Neutrophil (primary cell): ENCODE results near the gene TLK2.

ENCODE experiments used
- H3K27ac ChIP-seq: fragments of 200-600 bp; sonication (generic); 2 replicates; pipeline ENCODE4 v1.5.1; 2016; ENCODE audit warnings: mild to moderate bottlenecking, moderate library complexity
- H3K27me3 ChIP-seq: fragments of 200-600 bp; sonication (generic); 2 replicates; pipeline ENCODE4 v1.6.0; 2016; ENCODE audit warnings: mild to moderate bottlenecking
- H3K36me3 ChIP-seq: fragments of 200-600 bp; sonication (generic); 2 replicates; pipeline ENCODE4 v1.5.1; 2017
- H3K4me1 ChIP-seq, 2 experiments: fragments of 200-600 bp in 1 of 2; sonication (generic) in 1 of 2; 1 replicate in 1 of 2; 2 replicates in 1 of 2; pipeline versions ENCODE4 v1.5.1 to v1.6.1; 2013 to 2016; ENCODE audit warnings: low read depth in 1 of 2, low read length in 1 of 2, mild to moderate bottlenecking in 1 of 2, moderate library complexity in 1 of 2; ENCODE audit not compliant: control insufficient read depth in 1 of 2, insufficient read depth in 1 of 2
- H3K4me3 ChIP-seq, 2 experiments: fragments of 200-600 bp in 1 of 2; sonication (generic) in 1 of 2; 1 replicate in 1 of 2; 2 replicates in 1 of 2; pipeline ENCODE4 v1.5.1; 2013 to 2016; ENCODE audit warnings: low read depth in 1 of 2, low read length in 1 of 2, mild to moderate bottlenecking in 1 of 2, moderate library complexity in 1 of 2
- H3K9me3 ChIP-seq: fragments of 200-600 bp; sonication (generic); 2 replicates; pipeline ENCODE4 v1.5.1; 2016
- CTCF ChIP-seq: fragments of 200-600 bp; sonication (generic); IDR thresholded peaks from 2 replicates; pipeline ENCODE4 v1.5.1; 2016; ENCODE audit warnings: antibody characterized with exemption

TLK2 gene

GRCh38 chr17:62573480-62574117, 95.0 kb downstream of the TLK2 start:
- Histone ChIP-seq H3K27me3 (no peaks in the 10 kb centered on the region), H3K36me3 (peaks cover 70% of the 10 kb centered on the region), H3K27ac (no peak overlapping the region), H3K9me3 (no peaks in the 10 kb centered on the region), H3K4me3 (no peak overlapping the region), H3K4me1 (no peaks in the 10 kb centered on the region)
- no peak for TF ChIP-seq CTCF

- Histone ChIP-seq H3K4me1 (no peaks in the 10 kb centered on the region), H3K27ac (no peak overlapping the region), H3K9me3 (no peaks in the 10 kb centered on the region), H3K27me3 (no peaks in the 10 kb centered on the region), H3K36me3 (peaks cover 77% of the 10 kb centered on the region), H3K4me3 (no peak overlapping the region)
- no peak for TF ChIP-seq CTCF
Measured at GRCh38 chr17:62576382-62576781, 97.8 kb downstream of the TLK2 start.

GRCh38 chr17:62578757-62579487, 100.3 kb downstream of the TLK2 start:
- no peaks in the 10 kb centered on the region for H3K9me3 ChIP-seq
- H3K36me3 ChIP-seq = peaks cover 78% of the 10 kb centered on the region
- no peak for TF ChIP-seq CTCF
- no peak overlapping the region for H3K27ac ChIP-seq
- H3K4me3 ChIP-seq = no peak overlapping the region
- no peaks in the 10 kb centered on the region for H3K27me3 ChIP-seq
- no peaks in the 10 kb centered on the region for H3K4me1 ChIP-seq

- Histone ChIP-seq H3K4me3 (no peak overlapping the region), H3K27me3 (no peaks in the 10 kb centered on the region), H3K4me1 (no peaks in the 10 kb centered on the region), H3K27ac (no peak overlapping the region), H3K9me3 (no peaks in the 10 kb centered on the region), H3K36me3 (peaks cover 78% of the 10 kb centered on the region)
- no peak for TF ChIP-seq CTCF
Measured at GRCh38 chr17:62580947-62581346, 102.3 kb downstream of the TLK2 start.

GRCh38 chr17:62581764-62582163, 103.1 kb downstream of the TLK2 start:
- Histone ChIP-seq H3K27me3 (no peaks in the 10 kb centered on the region), H3K36me3 (peaks cover 78% of the 10 kb centered on the region), H3K9me3 (no peaks in the 10 kb centered on the region), H3K4me3 (no peak overlapping the region), H3K4me1 (no peaks in the 10 kb centered on the region), H3K27ac (no peak overlapping the region)
- TF ChIP-seq CTCF = no peak
